KBM-7 (cell line): ENCODE data around the gene TMA16.
A peak's percentile ranks its signal among the peaks of the same experiment; 100 is the strongest.
"Not testable (repeated sequence)": the region's sequence is repeated elsewhere in the genome, so short reads cannot be mapped to it uniquely, and the experiment has no call there.

Experiments used
- DNase-seq: peaks from one replicate; pipeline ENCODE4 v3.0.0-alpha.2; 2015
- in situ Hi-C: fragments of 300-500 bp; cut with MboI; formaldehyde crosslinking; loops from 2 replicates; pipeline ENCODE4 v1.14.3; 2020; ENCODE audit warnings: low sequenced_read_pairs, low pct_unique_long_range_greater_than_20kb, mixed read lengths

The TMA16 gene

DNA sequence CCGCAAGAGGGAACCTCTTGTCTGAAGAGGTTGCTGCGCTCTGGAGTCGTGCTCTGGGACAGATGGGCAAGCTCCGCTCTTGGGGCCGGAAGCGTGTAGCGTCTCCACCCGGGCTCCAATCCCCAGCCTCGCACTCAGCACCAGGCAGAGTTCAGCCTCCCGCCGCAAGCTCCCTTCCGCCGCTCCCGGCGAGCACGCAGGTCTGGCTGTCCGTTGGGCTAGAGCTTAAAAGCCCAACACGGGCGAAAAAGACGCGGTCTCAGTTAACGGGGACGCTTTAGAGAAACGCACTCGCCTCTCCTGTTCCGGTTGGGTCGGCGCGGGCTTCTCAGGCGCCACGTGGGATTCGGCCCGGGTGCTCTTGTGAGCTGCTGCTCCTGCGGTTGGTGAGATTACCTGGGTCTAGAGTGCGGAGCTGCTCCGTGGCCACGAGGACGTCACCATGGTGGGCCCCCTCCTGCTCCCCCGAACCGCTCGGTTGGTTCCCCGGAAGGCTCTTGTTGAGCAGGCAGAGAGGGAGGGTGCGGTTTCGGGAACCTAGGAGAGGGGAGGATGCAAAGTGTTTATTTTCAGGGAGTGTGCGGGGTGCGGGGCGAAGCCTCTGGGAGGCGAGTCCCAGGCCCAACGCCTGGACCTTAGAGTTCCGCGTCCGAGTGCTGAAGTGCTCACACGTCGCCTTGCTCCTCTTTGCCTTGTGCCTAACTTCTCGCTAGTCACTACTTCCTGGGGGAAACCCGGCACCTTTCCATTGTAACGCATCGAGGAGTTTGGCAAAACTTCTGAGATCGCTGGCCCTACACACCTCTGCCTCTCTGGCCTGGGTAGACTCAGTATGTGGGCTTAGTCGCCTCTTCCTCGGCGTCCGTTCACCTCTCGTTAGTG is at the start of gene TMA16:
Gene TMA16, plus strand, starts transcription at position 331 of the 882 bp plus-strand sequence. Its CDS starts 112 bp downstream, at position 443.
- DNase-seq = peak; percentile 96
- in situ Hi-C loops = no loop called here

DNA sequence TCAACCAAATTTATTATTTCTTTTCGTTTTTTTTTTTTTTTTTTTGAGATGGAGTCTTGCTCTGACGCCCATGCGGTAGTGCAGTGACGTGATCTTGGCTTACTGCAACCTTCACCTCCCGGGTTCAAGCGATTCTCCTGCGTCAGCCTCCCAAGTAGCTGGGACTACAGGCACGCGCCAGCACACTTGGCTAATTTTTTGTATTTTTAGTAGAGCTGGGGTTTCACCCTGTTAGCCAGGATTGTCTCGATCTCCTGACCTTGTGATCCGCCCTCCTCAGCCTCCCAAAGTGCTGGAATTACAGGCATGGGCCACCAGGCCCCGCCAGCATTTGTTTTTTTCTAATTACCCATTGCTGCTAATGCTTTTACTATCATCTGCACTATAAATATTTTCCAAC is 47.5 kb upstream of the TMA16 start:
- in situ Hi-C loops, DNase-seq: not testable (repeated sequence)

DNA sequence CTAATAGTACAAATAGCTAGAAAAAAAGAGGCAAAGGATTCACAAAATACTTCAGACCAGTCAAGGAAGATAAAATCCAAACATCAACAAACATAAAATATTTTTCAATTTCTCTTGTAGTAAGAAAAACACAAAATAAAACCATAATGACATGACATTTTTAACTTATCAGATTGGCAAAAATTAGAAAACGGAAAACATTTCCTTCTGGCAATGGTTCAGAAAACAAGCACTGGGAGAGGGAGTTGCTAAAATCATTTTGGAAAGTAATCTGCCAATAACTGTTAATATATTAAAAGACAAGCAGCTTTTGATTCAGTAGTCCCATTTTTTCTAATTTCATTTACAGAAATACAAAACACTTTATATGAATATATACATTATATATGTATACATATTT is 47.0 kb upstream of the TMA16 start:
- in situ Hi-C loops = no loop called here
- DNase-seq = no peak

DNA sequence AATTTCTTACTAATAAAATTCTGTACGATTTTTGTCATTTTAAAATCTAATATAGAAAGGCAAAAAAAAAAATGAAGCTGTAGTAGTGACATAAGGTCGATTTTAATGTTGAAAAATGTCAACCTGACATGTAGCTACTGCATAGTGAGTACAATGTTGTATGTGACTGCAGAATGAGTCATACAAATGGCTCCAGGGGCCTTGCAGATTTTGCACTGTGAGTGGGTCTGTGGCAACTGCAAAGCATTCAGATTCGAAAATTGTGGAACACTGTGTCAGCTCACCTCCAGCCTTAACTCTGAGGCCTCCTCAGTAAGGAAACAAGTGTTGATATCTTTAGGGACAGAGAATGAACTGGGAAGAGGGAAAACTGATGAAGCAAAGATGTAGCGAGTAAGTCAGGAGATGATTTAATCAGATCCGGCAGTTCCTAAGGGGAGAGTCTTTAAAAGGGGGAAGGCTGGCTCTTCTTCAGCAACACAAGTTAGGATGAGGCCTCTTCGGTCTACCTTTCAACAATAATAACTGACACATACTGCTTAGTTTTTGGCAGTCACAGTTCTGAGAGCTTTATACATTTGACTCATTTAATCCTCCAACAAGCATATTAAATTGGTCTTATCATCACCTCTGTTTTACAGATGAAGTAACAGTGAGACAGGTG is 45.8 kb upstream of the TMA16 start:
- in situ Hi-C loops = no loop called here
- no peak for DNase-seq

DNA sequence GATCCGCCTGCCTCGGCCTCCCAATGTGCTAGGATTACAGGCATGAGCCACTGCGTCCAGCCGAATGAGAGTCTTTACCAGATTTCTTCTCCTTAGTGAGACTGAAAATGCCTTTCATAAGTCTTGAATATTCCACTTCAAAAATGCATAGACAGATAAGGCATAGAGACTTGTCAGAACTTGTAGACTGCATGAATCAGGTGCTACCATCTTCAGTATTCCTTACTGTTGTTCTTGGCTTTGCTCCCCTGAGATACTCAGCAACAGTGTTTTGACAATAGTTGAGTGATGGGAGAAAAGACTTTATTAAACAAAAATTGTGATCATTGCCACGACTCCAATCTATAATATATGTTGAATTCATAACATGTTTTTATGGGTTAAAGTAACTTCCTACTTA is 31.9 kb upstream of the TMA16 start:
- no peak for DNase-seq
- in situ Hi-C loops = no loop called here

DNA sequence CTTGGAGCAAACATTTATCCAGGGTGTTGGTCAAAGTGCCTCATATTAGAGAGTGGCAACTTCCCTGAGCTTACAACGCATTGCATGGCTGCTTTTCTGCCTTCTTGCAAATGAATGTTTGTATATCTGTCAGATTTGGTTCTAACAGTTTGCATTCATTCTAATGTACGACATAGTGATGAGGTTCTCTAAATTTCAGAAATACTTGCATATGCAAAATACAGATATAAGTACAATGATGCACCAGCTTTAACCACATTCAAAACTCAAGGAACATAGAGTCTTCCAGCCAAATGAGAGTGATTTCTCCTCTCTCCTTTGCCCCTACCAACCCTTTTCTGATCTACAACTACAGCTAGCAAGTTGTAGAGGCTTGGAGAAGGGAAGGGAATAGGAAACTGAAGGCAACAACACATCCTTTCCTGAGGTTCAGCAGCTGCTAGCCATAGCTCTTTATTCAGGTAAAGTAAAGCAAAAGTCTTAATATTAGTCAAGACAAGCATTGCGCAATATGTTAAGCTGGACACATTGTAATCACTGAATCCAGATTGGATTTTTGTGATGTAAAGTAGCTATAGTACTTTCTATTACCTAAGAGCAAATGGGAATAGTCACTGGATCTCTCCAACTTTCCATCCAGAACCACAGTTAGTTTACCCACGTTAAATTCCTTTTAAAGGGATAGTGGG is 27.3 kb upstream of the TMA16 start:
- in situ Hi-C loops = no loop called here

DNA sequence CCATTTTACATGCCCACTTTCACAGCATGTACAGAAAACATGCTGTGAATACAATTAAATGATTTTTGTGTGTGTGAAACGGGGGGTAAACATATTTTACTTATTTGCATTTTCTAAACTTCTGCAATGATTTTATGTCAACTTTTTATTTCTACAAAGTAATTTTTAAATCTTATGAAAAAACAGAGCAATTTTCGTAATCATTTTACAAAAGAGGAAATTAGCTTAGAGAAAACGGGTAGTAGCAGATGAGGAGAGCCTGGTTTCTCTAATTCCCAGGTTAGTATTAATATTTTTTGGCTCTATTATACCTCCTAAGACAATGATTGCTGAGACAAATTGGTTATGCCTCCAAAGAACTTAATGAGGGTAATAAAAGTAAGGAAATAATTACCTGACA is 24.1 kb upstream of the TMA16 start:
- no peak for DNase-seq
- in situ Hi-C loops = no loop called here

More for the DNA sequence above, 27.3 kb upstream of the TMA16 start:
- DNase-seq = no peak

DNA sequence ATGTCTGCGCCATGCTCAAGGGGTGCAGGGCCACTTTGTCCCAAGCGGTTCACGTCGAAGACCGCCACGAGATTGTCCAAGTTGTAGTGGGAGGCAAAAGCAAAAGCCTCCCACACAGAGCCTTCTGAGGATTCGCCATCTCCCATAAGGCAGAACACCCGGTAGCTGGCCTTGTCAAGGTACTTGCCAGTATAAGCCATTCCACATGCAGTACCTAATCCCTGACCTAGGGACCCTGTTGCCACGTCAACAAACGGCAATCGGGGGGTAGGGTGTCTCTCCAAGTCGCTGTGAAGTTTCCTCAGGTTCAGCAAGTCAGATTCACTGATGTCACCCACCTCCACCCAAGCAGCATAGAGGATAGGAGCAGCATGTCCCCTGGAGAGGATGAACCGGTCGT is 21.4 kb upstream of the TMA16 start:
- DNase-seq = no peak
- in situ Hi-C loops = no loop called here

DNA sequence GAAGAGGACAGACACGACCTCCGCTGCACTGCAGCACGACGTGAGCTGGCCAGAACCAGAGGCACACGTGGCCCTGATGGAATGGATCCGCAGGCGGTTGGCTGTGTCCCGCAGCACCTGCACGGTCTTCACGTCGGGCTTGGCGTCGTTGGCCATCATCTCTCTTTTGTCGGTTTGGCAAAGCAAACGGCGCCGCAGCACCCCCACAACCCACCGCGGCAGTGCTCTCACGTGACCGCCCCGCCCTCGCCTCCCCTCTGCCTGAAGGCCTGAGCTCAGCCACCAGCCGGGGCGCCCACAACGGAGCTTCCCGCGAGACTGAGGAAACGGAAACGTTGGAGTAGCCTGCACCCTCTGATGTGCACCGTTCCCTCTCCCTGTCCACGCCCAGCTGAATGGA is 20.9 kb upstream of the TMA16 start, which contains the start of gene TKTL2:
Gene TKTL2, minus strand, starts transcription at position 179 of the 400 bp plus-strand sequence. Its CDS starts 20 bp downstream, at position 159.
- DNase-seq = no peak
- in situ Hi-C loops = no loop called here

DNA sequence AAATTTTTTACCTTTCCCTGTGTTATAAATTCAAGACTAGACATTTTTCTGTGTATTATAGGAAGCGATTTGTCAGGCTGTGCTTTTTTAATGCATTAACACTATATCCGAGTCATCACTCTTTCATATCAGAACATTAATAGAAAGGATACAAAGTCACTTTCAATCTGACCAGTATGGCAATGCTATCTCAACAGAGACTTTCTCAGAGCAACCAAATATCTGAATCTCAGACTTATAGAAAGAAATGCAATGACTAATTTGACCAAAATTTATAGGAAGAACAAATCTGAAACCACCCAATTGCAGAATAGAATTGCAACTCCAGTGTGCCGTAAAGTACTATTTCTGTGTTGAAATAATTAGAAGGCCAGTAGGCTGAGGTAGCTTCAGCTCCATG is 20.5 kb upstream of the TMA16 start:
- in situ Hi-C loops = no loop called here
- no peak for DNase-seq

DNA sequence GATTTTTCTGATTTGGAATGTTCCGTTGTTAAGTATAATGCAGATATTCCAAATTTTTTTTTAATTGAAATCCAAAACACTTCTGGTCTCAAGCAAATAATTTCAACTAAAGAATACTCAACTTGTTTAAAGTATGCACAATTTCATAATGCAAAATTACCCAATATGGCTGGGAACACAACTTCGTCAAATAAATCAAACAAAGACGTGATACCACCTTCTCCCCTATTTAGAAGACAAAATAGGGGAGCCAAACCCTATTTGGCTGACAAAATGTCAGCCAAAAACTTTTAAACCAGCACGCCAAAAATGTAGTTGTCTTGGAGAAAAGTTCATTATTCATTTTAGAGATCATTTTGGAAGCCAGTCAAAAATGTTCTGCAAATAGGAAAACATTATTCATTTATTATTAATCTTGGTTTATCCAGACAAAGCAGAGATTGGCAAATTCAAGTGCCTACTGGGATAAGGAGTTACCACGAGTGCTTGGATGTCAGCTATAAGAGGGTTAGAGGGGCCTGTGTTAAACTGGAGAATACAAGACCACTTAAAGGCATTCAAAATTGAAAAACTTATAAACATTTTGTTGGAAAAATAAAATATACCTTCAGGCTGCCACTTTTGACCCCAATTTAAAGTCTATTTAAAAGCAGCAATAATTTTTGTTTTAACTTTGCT is 17.6 kb upstream of the TMA16 start:
- in situ Hi-C loops = no loop called here

DNA sequence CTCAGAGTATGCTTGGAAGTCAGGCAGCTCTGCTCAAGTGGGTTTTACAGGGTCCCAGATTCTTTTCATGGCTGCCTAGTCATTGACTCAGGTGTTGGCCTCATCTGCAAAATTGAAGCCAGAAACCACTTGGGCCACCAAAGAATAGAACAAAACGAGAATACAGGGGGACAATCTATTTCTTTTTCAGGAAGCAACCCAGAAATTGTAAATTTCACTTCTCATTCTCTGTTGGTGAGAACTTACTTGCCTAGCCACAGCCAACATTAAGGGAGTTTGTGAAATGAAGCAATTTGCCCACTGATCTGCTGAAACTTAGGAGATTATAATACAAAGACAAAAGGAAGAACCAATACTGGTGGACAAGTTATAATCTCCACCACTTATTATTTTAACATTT is 12.3 kb upstream of the TMA16 start:
- no peak for DNase-seq
- in situ Hi-C loops = no loop called here

More for the DNA sequence above, 17.6 kb upstream of the TMA16 start:
- no peak for DNase-seq

DNA sequence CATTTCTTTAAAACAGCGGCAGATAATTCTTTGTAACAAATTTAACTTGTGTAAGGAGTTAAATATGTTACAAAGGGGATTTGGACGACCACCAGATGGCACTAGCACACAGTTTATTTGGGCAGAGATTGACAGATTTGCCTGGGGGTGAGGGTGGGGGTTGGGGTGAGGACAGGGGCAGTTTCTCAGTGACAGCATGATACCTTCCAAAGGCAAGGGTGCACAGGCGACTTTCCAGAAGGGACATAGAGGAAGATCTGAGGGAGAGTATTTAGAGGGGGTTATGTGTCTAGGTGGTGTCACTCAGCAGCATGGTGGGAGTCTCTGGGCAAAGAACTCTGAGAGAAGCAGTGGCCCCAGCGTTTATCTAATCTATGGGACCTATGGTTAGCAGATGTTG is 9.6 kb upstream of the TMA16 start:
- in situ Hi-C loops = no loop called here
- peak; percentile 72 for DNase-seq

DNA sequence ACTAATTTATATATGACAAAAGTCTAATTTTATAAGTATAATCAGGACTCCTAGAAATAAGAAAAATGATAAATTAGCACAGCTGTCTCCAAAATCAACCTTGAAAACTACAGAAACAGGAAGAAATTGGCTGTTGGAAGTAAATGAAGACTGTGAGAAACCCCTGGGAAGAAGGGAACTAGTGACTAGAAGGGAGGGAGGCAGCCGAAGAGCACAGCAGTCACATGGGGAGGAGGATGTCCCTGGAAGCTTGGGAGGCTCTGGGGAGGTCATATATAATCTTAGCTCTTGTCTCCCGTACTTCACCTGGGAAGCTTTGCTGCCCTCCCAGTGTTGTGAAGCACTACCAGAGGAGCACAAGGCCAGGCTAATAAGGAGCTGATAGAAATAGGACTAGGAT is 8.9 kb upstream of the TMA16 start:
- in situ Hi-C loops = no loop called here
- DNase-seq = no peak

DNA sequence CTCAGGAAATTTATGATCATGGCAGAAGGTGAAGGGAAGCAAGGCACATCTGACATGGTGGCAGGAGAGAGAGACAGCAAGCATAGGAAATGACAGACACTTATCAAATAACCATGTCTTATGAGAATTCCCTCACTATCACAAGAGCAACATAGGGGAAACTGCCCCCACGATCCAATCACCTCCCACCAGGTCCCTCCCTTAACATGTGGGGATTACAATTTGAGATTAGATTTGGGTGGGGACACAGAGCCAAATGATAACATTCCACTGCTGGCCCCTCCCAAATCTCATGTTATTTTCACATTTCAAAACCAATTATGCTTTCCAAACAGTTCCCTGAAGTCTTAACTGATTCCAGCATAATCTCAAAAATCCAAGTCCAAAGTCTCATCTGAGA is 8.2 kb upstream of the TMA16 start:
- in situ Hi-C loops = no loop called here
- no peak for DNase-seq

DNA sequence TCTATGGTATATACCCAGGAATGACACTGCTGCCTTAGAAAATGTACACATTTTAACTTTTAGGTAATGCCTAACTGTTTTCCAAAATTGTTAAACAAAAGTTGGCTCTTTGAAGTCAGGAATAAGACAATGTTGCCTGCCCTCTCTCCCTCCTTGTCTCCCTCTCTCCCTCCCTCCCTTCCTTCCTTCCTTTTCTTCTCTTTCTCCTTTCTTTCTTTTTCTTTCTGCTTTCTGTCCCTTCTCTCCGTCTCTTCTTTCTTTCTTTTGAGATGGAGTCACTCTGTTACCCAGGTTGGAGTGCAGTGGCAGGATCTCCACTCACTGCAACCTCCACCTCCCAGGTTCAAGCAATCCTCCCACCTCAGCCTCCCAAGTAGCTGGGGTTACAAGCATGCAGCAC is 4.6 kb upstream of the TMA16 start:
- no peak for DNase-seq
- in situ Hi-C loops = no loop called here

DNA sequence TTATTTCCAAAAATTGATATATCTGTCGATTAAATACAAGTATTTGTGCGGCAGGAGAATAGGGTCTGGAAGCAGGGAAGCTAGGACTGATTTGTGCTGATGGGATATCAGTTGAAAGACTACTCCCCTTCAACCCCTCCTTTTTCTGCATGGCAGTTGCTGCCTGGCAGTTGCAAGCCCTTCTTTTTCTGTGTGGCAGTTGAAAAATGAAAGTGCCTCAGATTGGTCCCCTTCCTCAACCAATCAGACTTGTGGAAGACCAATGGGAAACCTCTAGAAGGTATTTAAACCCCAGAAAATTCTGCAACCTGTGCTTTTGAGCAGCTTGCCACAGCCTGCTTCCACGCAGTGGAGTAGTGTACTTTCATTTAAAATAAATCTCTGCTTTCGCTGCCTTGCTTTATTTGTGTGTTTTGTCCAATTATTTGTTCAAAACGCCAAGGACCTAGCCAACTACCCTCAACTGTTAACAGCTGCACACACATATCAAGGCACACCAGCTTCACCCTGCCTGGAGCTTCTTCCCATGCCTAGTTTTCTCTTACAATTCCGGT is 1.5 kb upstream of the TMA16 start:
- in situ Hi-C loops = no loop called here
- DNase-seq = no peak

DNA sequence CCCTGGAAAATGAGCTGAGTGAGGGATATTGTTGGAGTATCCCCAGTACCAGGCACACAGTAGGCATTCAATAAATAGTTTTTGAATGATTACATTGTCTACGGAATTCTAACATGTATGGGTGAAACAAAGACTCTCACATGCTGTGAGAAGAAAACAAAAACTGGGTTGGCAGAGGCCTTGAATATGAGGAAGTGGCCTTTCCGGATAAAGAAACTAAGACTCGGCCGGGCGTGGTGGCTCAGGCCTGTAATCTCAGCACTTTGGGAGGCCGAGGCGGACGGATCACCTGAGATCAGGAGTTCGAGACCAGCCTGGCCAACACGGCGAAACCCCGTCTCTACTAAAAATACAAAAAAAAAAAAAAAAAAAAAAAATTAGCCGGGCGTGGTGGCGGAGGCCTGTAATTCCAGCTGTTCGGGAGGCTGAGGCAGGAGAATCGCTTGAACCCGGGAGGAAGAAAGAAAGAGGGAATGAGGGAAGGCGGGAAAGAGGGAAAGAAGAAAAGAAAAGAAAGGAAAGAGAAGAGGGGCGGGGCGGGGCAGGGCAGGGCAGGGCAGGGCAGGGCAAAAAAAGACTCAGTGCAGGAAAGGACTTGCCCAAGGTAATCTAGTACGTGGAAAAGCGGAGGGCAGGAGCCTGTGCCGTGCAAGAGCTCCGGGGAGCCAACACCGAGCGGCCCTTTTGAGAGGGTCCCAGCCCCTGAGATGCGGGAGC is 689 bp upstream of the TMA16 start:
- peak; percentile 61 for DNase-seq
- in situ Hi-C loops = no loop called here

DNA sequence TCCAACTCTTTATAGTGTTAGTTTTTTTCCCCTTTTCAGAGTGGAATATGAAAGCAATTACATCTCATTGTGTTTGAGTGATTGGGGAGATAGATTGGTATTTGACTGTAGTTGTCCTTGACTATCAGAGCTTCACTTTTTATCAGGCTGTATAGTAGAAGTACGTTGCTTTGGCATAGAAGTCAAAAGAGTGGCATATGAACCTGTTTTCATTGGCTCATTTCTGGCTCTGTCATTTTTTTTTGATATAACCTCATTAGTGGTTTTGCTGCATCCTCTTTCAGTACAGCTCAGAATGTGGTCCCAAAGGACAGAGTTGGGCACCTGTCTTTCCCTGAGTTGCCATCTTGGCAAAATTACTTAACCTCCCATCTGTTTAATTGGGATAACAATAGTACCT is 1.4 kb downstream of the TMA16 start:
- in situ Hi-C loops = no loop called here
- peak; percentile 50 for DNase-seq
